ENCODE results near the gene TMEM266.

Gene TMEM266

DNA sequence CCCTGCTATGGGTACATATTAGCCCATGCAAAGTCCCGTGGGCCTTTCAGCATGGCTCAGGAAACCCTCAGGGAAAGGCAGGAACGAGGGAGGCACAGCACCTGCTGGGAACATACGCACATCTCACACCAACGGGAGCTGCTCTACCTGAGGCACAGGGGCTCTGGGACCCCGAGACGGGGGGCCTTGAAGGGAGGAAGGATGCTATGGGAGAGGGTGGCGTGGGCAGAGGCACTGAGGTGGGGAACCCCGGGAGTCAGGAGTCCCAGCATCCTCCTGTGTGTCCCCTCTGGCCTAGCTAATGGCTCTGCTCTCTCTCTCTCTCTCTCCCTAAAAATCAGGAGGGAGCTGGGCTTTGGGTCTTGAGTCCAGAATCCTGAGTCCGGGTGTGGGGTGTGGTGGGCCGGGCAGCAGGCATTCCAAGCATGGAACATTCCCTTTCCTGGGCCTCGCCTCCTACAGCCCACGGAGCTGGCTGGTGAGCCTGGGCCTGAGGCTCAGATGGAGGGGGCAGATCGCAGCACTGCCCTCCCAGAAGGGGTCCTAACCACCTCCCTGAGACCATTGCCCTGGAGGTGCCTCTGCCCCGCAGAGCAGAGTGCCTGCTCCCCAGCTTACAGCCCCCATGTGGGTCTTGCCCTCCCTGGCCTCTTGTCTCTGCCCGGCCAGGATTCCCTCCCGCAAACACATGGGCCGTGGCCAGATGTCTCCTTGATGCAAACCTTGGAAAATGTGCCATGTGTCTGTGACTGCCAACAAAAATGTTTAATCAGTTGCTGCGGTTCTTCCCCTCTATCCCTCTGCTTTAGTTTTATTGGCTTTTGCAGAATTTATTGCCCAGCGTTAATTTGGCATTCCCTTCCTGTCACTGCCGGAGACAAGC is 101.6 kb downstream of the TMEM266 start:
- DNase-seq (ENCODE audit: extremely low read depth in 1 of 2, low read depth in 1 of 2), result no peak

DNA sequence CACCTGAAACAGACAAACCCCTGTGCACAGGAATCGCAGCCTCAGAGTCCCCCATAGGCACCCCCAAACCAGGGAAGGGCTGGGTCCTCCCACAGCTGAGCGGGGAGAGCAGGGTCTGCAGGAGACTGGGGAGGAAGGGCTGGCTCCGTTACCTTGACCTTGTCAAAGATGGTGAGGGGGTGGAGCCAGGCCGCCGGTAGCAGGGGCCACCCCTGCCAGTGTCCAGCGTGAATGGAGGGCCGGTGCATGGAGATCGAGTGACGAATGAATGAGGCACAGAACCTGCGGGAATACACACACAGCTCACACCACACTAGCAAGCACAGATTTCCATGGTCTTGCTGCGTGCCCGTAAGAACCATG is 102.2 kb downstream of the TMEM266 start:
- no peak for DNase-seq (ENCODE audit: extremely low read depth in 1 of 2, low read depth in 1 of 2)

GRCh38 chr15:76162784-76163456 is 103.1 kb downstream of the TMEM266 start:
- no peak for DNase-seq (ENCODE audit: extremely low read depth in 1 of 2, low read depth in 1 of 2)

DNA sequence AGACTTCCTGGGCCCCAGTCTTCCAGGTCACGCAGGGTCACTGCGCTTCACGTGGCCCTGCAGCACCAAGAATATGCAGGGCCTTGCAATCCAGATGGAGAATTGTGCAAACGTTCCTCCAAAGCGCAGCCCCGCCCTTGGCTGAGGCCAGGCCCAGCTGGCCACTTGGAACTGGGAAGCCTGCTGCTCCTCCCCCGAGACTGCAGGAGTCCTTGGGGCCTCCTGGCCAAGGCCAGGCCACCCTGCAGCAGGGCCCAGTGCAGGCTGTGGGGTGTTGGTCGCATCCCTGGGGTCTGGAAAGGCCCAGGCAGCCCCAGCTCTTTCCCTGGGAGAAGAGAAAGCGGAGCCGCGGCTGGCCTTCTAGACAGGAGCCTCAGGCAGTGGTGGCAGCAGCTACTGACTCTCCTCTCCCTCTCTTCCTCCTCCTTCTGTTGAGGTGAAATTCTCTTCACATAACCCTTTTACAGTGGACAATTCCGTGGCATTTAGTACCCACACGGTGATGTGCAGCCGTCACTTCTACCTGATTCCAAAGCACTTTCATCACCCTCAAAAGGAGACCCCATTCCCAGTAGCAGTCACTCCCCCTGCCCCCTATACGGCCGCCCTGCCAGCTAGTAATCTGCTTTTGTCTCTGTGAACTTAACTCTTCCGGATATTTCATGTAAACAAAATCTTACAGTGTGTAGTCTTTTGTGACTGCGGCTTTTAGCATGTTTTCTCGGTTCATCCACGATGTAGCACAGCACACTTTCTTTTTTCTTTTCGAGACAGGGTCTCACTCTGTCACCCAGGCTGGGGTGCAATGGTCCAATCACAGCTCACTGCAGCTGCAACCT is 103.9 kb downstream of the TMEM266 start:
- no peak for DNase-seq (ENCODE audit: extremely low read depth in 1 of 2, low read depth in 1 of 2)

GRCh38 chr15:76164602-76165001 is 104.8 kb downstream of the TMEM266 start:
- DNase-seq (ENCODE audit: extremely low read depth in 1 of 2, low read depth in 1 of 2), result no peak

DNA sequence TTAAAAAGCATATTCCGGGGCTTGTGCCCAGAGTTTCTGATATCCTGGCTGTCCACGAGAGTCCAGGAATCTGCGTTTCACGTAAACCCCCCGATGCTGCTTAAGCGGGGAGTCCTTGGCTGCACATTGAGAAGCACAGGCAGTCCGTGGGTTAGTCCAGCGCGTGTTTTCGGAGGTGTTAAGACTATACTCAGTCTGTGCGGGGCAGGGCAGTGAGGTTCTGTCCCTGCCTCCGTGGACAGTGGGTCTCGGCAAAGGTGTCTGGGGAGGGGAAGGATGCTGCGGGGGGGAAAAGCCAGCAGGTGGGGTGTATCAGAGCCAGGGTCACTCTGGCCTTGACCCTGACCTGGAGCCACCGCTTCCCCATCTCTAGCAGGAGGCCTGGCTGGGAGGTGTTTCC is 106.2 kb downstream of the TMEM266 start:
- DNase-seq (ENCODE audit: extremely low read depth in 1 of 2, low read depth in 1 of 2), result no peak

GRCh38 chr15:76168237-76168984 is 108.6 kb downstream of the TMEM266 start:
- no peak for DNase-seq (ENCODE audit: extremely low read depth in 1 of 2, low read depth in 1 of 2)

- DNase-seq (ENCODE audit: extremely low read depth in 1 of 2, low read depth in 1 of 2), result no peak
Measured at GRCh38 chr15:76169018-76169417, 109.2 kb downstream of the TMEM266 start.

GRCh38 chr15:76169911-76170800 is 110.4 kb downstream of the TMEM266 start:
- DNase-seq (ENCODE audit: extremely low read depth in 1 of 2, low read depth in 1 of 2), result no peak

GRCh38 chr15:76172782-76173181 is 113.0 kb downstream of the TMEM266 start:
- DNase-seq (ENCODE audit: extremely low read depth in 1 of 2, low read depth in 1 of 2), result no peak

GRCh38 chr15:76173317-76173834 is 113.6 kb downstream of the TMEM266 start:
- no peak for DNase-seq (ENCODE audit: extremely low read depth in 1 of 2, low read depth in 1 of 2)

- no peak for DNase-seq (ENCODE audit: extremely low read depth in 1 of 2, low read depth in 1 of 2)
Measured at GRCh38 chr15:76174654-76175053, 114.9 kb downstream of the TMEM266 start.

DNA sequence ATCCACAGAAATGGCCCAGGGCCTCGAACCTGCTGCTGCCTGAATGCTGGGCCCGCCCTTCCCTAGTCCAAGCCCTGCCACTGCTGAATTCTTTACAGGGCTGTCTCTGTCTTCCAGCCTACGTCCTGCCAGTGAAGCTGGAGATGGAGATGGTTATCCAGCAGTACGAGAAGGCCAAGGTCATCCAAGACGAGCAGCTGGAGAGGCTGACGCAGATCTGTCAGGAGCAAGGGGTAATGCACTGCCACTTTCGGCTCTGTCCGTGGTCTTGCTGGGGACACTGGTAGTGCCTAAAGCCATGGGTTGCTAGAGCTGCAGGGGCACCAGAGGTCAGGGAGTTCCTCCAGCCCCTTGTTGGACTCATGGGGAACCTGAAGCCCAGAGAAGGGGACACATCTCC is 115.7 kb downstream of the TMEM266 start:
- DNase-seq (ENCODE audit: extremely low read depth in 1 of 2, low read depth in 1 of 2), result no peak

DNA sequence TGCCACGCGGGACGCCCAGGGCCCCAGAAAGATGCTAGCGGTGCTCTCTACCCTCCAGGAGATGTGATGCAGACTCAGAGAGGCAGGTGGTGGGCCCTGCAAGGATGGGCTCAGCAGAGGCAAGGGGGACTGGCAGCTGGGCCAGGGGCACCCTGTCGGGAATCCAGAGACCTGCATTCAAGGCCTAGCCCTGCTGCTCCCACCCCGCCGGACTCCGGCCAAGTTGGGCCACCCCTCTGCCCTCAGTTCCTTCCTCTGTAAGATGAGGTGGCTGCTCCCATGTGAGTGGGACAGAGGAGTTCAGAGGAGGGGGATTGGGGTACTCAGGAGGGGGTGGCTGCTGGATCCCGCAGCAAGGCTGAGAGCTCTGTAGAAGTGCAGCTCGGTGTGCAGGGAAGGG is 116.3 kb downstream of the TMEM266 start:
- DNase-seq (ENCODE audit: extremely low read depth in 1 of 2, low read depth in 1 of 2), result no peak

DNA sequence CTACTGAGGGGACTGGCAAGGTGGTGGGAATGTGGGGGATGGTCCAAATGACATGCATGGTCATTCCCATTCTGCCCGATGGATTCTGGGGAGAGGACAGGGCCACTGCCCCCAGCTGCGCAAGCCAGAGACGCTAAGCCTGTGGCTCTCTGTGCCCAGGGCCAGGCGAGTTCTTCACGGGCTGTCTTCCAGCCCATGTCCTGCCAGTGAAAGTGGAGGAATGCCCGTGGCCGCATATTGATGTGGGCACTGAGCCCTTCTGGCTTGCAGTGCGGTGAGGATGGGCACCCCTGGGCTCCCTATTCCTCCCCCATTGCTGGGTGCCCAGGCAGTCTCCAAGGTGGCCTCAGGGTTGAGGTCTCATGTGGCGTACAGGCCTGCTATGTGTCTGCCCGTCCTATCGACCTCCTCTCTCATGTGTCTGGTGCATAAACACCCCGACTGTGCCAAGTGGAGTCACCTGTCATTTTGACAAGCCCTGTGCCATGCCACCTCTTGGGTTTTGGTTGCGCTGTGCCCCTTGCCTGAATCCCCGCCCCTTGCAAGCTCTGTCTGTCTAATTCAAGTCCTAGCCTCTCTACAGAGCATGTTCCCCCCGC is 116.8 kb downstream of the TMEM266 start:
- DNase-seq (ENCODE audit: extremely low read depth in 1 of 2, low read depth in 1 of 2), result no peak

DNA sequence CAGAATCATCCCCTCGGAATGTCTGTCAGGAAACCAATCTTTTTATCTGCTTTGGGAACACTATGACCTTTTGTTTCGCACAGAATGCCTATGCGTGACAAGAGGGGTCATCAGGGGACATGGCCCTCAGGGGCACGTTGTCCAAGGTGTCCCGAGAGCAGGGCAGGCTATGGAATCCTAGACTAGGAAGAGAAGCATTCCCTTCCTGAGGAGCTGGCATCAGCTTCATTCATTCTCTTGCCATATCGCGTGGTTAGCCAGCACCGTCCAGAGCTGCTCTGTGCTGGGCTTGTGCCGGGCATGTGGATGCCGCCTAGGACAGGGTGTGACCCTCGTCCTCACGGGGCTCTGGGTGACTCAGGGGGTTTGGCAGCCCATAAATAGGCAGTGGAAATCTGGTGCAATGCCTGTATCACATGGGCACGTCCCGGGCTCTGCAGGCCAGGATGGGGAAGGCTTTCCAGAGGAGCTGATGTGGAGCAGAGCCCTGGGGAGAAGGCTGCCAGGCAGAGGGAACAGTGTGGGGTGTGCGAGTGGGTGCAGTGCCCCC is 117.8 kb downstream of the TMEM266 start:
- no peak for DNase-seq (ENCODE audit: extremely low read depth in 1 of 2, low read depth in 1 of 2)

GRCh38 chr15:76178296-76179000 is 118.7 kb downstream of the TMEM266 start:
- DNase-seq (ENCODE audit: extremely low read depth in 1 of 2, low read depth in 1 of 2), result no peak

- DNase-seq (ENCODE audit: extremely low read depth in 1 of 2, low read depth in 1 of 2), result no peak
Measured at GRCh38 chr15:76179023-76179422, 119.2 kb downstream of the TMEM266 start.
